HepG2 (cell line): ENCODE data around the gene SDCCAG8. TPM values are rescaled to one million over a fixed set of nuclear protein-coding genes. Genes with fewer than 3 reads are reported as not detected.
A peak's percentile ranks its signal among the peaks of the same experiment; 100 is the strongest.

Source experiments
- DMTF1 ChIP-seq: sonication (generic); formaldehyde crosslinking; IDR thresholded peaks from 2 replicates; pipeline ENCODE4 v1.4.0; 2020; ENCODE audit warnings: mild to moderate bottlenecking, missing genetic modification reagents
- EZH2 ChIP-seq: conservative IDR thresholded peaks from 2 replicates; pipeline ENCODE4 v1.6.1; 2012; ENCODE audit warnings: mild to moderate bottlenecking, low read depth, low read length, moderate library complexity
- GLI4 ChIP-seq: sonication (generic); formaldehyde crosslinking; IDR thresholded peaks from 2 replicates; pipeline ENCODE4 v1.5.1; 2020; ENCODE audit warnings: missing genetic modification reagents, mild to moderate bottlenecking, moderate library complexity, borderline replicate concordance
- GRHL1 ChIP-seq: sonication (generic); formaldehyde crosslinking; conservative IDR thresholded peaks from 2 replicates; pipeline ENCODE4 v1.8.0; 2022; ENCODE audit warnings: missing genetic modification reagents
- HNRNPK ChIP-seq: fragments of 200-400 bp; formaldehyde crosslinking; IDR thresholded peaks from 2 replicates; pipeline ENCODE4 v1.6.1; 2018; ENCODE audit warnings: low read length, low read depth, moderate library complexity, mild to moderate bottlenecking; ENCODE audit not compliant: poor library complexity, severe bottlenecking
- IRF1 ChIP-seq: sonication (generic); formaldehyde crosslinking; IDR thresholded peaks from 2 replicates; pipeline ENCODE4 v1.4.0; 2020; ENCODE audit warnings: low read depth, mild to moderate bottlenecking, missing genetic modification reagents
- MAZ ChIP-seq, 2 experiments: sonication (generic) in 1 of 2; formaldehyde crosslinking in 1 of 2; IDR thresholded peaks; 2 replicates each; pipeline versions ENCODE4 v1.5.0 to v1.6.1; 2012 to 2020; ENCODE audit warnings: low read depth in 2 of 2, mild to moderate bottlenecking in 2 of 2, borderline replicate concordance in 1 of 2, improper control_type of control experiment in 1 of 2, low read length in 1 of 2, missing genetic modification reagents in 1 of 2, moderate library complexity in 1 of 2
- MYNN ChIP-seq: sonication (generic); formaldehyde crosslinking; IDR thresholded peaks from 2 replicates; pipeline ENCODE4 v1.4.0; 2020; ENCODE audit warnings: mild to moderate bottlenecking, low read depth, missing genetic modification reagents
- NFIC ChIP-seq: IDR thresholded peaks from 2 replicates; pipeline ENCODE4 v1.6.1; 2012; ENCODE audit warnings: mild to moderate bottlenecking, low read length, inconsistent platforms
- NFRKB ChIP-seq: fragments of 450-650 bp; IDR thresholded peaks from 2 replicates; pipeline ENCODE4 v1.6.1; 2017
- THAP9 ChIP-seq: sonication (generic); formaldehyde crosslinking; IDR thresholded peaks from 2 replicates; pipeline ENCODE4; 2020; ENCODE audit warnings: missing genetic modification reagents, mild to moderate bottlenecking, borderline replicate concordance
- ZFP1 ChIP-seq: IDR thresholded peaks from 2 replicates; pipeline ENCODE4 v1.6.1; 2016
- ZFP41 ChIP-seq: sonication (generic); formaldehyde crosslinking; IDR thresholded peaks from 2 replicates; pipeline ENCODE4 v1.4.0; 2020; ENCODE audit warnings: mild to moderate bottlenecking, missing genetic modification reagents, borderline replicate concordance
- ZFP82 ChIP-seq: sonication (generic); formaldehyde crosslinking; IDR thresholded peaks from 2 replicates; pipeline ENCODE4 v1.5.1; 2020; ENCODE audit warnings: mild to moderate bottlenecking, missing genetic modification reagents, borderline replicate concordance
- ZNF234 ChIP-seq: sonication (generic); formaldehyde crosslinking; conservative IDR thresholded peaks from 2 replicates; pipeline ENCODE4 v1.5.1; 2020; ENCODE audit warnings: mild to moderate bottlenecking, missing genetic modification reagents
- ZNF274 ChIP-seq: sonication (generic); formaldehyde crosslinking; IDR thresholded peaks from 2 replicates; pipeline ENCODE4 v1.5.1; 2020; ENCODE audit warnings: mild to moderate bottlenecking, missing genetic modification reagents
- ZNF558 ChIP-seq: sonication (generic); formaldehyde crosslinking; IDR thresholded peaks from 2 replicates; pipeline ENCODE4 v1.9.0; 2022; ENCODE audit warnings: mild to moderate bottlenecking, missing genetic modification reagents, borderline replicate concordance
- ZZZ3 ChIP-seq: sonication (generic); formaldehyde crosslinking; IDR thresholded peaks from 2 replicates; pipeline ENCODE4 v1.4.0; 2020; ENCODE audit warnings: missing genetic modification reagents, mild to moderate bottlenecking, borderline replicate concordance
- polyA plus RNA-seq, 8 experiments: library from polyadenylated mRNA; depleted of rRNA in 3 of 8; stranded (reverse) in 7 of 8; unstranded in 1 of 8; fragments of >200 nt; fragmentation: Illumina TruSeq in 4 of 8; extraction: Trizol in 4 of 8; gene quantifications; 2 replicates each; pipeline versions ENCODE4 v1.2.1 to v1.2.3, GENCODE V29; 2011 to 2016; ENCODE audit warnings: low read depth in 4 of 8, missing spikeins in 1 of 8, mixed read lengths in 1 of 8; ENCODE audit not compliant: insufficient read depth in 1 of 8
- total RNA-seq, 5 experiments: library from RNA; depleted of rRNA; stranded (reverse); fragments of >200 nt; fragmentation: Illumina TruSeq; extraction: Trizol; gene quantifications; 2 replicates each; pipeline ENCODE4 v1.2.3, GENCODE V29; 2016; ENCODE audit warnings: low read depth in 1 of 5

The SDCCAG8 gene
- total and polyA plus RNA-seq, 2 of the 13 experiments (the other 11 are each of a cell fraction or from before 2014, with no cell fraction given) = 9.5 to 13.4 TPM

GRCh38 chr1:243254927-243255790, 682 bp upstream of the SDCCAG8 start, which contains the start of gene CEP170 (continued):
- TF ChIP-seq THAP9 (CRISPR knock-in tag) (peak; percentile 37; the same call in 1 of the 2 replicates), GRHL1 (CRISPR knock-in tag) (no peak), DMTF1 (CRISPR knock-in tag) (peak; percentile 18; the same call in 1 of the 2 replicates), GLI4 (CRISPR knock-in tag) (no peak), NFRKB (no peak), ZNF558 (CRISPR knock-in tag) (no peak), ZZZ3 (0 out of 2 replicates have a peak, but pooled peaks have one; percentile 50), MAZ (IDR thresholded peaks at IDR 0.05; ENCODE audit: borderline replicate concordance, low read depth, low read length) (no peak; the same call in 1 of the 2 replicates), MAZ (CRISPR knock-in tag; IDR thresholded peaks at IDR 0.05; ENCODE audit: low read depth) (peak; percentile 61; the same call in 1 of the 2 replicates), ZFP41 (CRISPR knock-in tag) (no peak), MYNN (no peak), EZH2 (no peak), HNRNPK (no peak), ZNF234 (no peak), IRF1 (CRISPR knock-in tag) (0 out of 2 replicates have a peak, but pooled peaks have one; percentile 28), ZNF274 (CRISPR knock-in tag) (no peak; the same call in 1 of the 2 replicates), ZFP1 (CRISPR knock-in tag) (0 out of 2 replicates have a peak, but pooled peaks have one; percentile 20), NFIC (no peak), ZFP82 (no peak)
